ENCODE data around the gene VSIG10L2.

VSIG10L2 gene

DNA sequence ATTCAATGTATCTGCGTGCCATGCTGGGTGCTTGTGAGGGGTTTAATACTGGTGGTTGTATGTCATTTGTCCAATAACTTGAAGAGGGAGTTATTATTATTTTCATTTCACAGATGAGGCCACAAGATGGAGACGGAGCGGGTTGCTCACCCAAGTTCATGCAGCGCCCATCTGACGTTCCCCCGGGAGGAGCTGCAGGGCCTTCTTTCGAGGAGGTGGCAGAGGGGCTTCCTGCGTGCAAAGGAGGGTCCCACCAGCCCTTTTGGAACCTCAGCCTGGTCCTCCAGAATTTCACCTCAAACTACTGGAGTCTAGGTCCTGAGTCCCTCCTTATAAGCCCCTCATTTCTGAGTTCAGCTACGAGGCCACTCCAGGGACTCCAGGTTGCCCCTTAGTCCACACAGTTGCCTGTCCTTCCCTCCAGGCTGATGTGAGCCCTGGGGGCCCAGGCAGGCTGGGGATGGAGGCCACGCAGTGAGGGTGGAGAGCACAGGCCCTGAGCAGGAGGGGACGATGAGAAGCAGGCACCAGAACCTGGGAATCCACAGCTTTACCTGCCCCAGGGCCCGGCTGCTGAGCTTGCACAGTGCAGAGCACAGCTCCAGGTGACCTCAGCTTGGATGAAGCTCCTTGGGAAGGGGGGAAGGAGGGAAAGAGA lies 2.9 kb upstream of the VSIG10L2 start:
- Histone ChIP-seq H3K27me3 (ENCODE audit: insufficient read depth, low read depth) (no peaks in the 10 kb centered on the region), H2AFZ (ENCODE audit: low read depth) (no peak overlapping the region; the same call in 1 of the 2 replicates), H3K27ac (no peak overlapping the region), H3K36me3 (ENCODE audit: insufficient read depth) (no peaks in the 10 kb centered on the region), H3K79me2 (ENCODE audit: insufficient read depth, low read depth) (no peaks in the 10 kb centered on the region), H3K9ac (no peak overlapping the region), H4K20me1 (ENCODE audit: insufficient read depth) (no peaks in the 10 kb centered on the region), H3K4me2 (no peak overlapping the region), H3K4me3 (IDR thresholded peaks at IDR 0.05; ENCODE audit: insufficient read depth, low read depth, low read length) (no peak overlapping the region), H3K4me1 (ENCODE audit: low read depth, poor library complexity, severe bottlenecking) (peaks cover 5% of the 10 kb centered on the region)
- TF ChIP-seq, protein P1, sequence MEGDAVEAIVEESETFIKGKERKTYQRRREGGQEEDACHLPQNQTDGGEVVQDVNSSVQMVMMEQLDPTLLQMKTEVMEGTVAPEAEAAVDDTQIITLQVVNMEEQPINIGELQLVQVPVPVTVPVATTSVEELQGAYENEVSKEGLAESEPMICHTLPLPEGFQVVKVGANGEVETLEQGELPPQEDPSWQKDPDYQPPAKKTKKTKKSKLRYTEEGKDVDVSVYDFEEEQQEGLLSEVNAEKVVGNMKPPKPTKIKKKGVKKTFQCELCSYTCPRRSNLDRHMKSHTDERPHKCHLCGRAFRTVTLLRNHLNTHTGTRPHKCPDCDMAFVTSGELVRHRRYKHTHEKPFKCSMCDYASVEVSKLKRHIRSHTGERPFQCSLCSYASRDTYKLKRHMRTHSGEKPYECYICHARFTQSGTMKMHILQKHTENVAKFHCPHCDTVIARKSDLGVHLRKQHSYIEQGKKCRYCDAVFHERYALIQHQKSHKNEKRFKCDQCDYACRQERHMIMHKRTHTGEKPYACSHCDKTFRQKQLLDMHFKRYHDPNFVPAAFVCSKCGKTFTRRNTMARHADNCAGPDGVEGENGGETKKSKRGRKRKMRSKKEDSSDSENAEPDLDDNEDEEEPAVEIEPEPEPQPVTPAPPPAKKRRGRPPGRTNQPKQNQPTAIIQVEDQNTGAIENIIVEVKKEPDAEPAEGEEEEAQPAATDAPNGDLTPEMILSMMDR (conservative IDR thresholded peaks at IDR 0.05; ENCODE audit: low read depth, low read length) = no peak

DNA sequence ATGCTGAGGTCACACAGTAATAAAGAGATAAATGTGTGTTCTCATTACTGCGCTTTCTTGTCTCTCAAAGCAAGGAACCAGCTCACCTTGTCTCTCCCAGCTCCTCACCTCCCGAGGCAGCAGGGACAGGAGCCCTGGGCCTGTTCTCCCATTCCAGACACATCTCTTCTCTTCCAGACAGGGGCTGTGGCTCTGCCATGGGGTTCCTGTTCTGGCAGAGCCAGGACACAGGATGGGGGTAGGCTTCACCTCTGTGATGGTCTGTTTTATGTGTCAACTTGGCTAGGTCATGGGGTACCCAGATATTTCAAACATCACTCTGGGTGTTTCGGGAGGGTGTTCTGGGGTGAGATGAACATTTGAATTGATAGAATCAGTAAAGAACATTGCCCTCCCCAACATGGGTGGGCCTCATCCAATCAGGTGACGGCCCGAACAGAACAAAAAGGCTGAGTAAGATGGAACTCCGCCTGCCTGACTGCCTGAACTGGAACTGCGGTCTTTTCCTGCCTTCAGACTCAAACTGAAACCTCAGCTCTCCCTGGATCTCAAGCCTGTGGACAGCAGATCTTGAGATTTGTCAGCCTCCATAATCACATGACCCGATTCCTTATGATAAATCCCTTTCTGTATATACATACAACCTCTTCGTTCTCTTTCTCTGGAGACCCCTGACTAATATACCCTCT lies 2.0 kb upstream of the VSIG10L2 start:
- TF ChIP-seq, protein P1 (conservative IDR thresholded peaks at IDR 0.05; ENCODE audit: low read depth, low read length) = no peak
- Histone ChIP-seq H3K4me3 (IDR thresholded peaks at IDR 0.05; ENCODE audit: insufficient read depth, low read depth, low read length) (no peak overlapping the region), H3K4me2 (no peak overlapping the region), H3K27me3 (ENCODE audit: insufficient read depth, low read depth) (no peaks in the 10 kb centered on the region), H3K9ac (no peak overlapping the region), H2AFZ (ENCODE audit: low read depth) (no peak overlapping the region), H3K4me1 (ENCODE audit: low read depth, poor library complexity, severe bottlenecking) (peaks cover 5% of the 10 kb centered on the region), H3K36me3 (ENCODE audit: insufficient read depth) (no peaks in the 10 kb centered on the region), H3K79me2 (ENCODE audit: insufficient read depth, low read depth) (no peaks in the 10 kb centered on the region), H3K27ac (no peak overlapping the region), H4K20me1 (ENCODE audit: insufficient read depth) (no peaks in the 10 kb centered on the region)

DNA sequence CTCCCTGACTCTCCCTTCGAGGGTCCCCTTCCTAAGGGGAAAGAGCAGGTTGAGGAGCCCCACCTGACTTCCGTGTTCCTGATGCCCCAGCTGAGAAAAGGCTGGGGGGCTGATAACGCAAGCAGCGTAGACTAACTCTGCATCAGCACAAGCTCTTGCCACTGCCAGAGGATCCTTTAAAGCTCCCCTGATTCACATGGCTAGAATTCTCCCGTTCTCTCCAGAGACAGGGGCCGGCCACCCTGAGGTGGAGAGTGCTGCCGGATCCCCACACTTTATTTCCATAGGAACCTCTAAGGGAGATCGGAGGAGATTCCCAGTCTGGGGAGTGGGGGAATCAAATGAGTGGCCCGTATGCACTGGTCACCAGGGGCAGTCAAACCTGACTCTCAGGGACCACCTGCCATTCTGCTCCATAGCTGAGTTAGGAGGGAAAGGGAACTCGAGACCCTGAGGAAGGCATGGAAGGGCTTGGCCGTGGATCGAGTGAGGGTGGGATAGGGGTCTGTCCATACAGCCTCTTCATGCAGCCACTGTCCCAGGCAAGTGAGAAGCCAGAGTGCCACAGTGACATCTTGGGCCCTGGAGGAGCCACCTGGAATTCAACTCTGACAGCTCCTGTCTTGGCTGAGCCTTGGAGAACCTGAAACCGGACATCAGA lies 1.4 kb upstream of the VSIG10L2 start:
- Histone ChIP-seq H3K9ac (no peak overlapping the region), H3K27ac (no peak overlapping the region), H3K27me3 (ENCODE audit: insufficient read depth, low read depth) (no peaks in the 10 kb centered on the region), H3K4me2 (no peak overlapping the region), H3K4me3 (IDR thresholded peaks at IDR 0.05; ENCODE audit: insufficient read depth, low read depth, low read length) (no peak overlapping the region), H3K36me3 (ENCODE audit: insufficient read depth) (no peaks in the 10 kb centered on the region), H4K20me1 (ENCODE audit: insufficient read depth) (no peaks in the 10 kb centered on the region), H3K4me1 (ENCODE audit: low read depth, poor library complexity, severe bottlenecking) (peaks cover 5% of the 10 kb centered on the region), H3K79me2 (ENCODE audit: insufficient read depth, low read depth) (no peaks in the 10 kb centered on the region), H2AFZ (ENCODE audit: low read depth) (no peak overlapping the region)
- TF ChIP-seq, protein P1 (conservative IDR thresholded peaks at IDR 0.05; ENCODE audit: low read depth, low read length) = no peak

DNA sequence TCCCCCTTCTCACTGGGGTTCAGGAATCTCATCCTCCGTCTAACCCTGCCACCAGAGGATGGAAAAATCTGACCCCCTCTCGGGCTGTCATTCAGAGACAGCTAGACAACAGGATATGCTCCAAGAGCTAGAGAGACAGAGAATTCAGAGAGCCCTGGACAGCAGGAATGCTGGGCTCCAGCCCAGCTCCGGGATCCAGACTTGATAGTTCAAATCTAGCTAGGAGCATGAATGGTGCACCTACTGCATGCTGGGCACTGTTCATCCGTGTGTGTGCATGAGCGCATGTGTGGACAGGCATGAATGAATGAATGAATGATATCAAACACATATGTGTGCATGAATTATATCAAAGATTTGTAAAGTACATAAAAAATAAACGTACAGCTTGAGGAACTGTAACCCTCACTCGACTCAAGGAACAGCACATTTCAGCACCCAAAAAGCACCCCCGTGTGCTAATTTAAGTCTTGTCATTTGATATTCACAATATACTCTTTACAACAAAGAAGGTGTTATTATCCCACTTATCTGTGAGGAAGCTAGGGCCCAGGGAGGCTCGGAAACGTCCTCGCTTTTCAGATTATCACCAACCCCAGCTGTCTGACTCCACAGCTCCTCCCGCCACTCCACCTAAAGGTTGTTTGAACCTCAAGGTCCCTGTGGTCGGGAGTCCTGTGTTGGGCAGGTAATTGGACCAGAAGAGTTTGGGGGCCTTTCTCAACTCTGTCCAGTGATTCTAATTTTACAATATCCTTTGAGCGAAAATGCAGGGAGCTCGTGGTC lies 640 bp upstream of the VSIG10L2 start:
- H3K9ac ChIP-seq = no peak overlapping the region
- no peaks in the 10 kb centered on the region for H4K20me1 ChIP-seq (ENCODE audit: insufficient read depth)
- no peak overlapping the region for H3K4me2 ChIP-seq
- no peaks in the 10 kb centered on the region for H3K79me2 ChIP-seq (ENCODE audit: insufficient read depth, low read depth)
- H3K27ac ChIP-seq = no peak overlapping the region
- H3K4me1 ChIP-seq (ENCODE audit: low read depth, poor library complexity, severe bottlenecking) = peaks cover 5% of the 10 kb centered on the region
- no peaks in the 10 kb centered on the region for H3K27me3 ChIP-seq (ENCODE audit: insufficient read depth, low read depth)
- no peaks in the 10 kb centered on the region for H3K36me3 ChIP-seq (ENCODE audit: insufficient read depth)
- H2AFZ ChIP-seq (ENCODE audit: low read depth) = no peak overlapping the region
- H3K4me3 ChIP-seq (IDR thresholded peaks at IDR 0.05; ENCODE audit: insufficient read depth, low read depth, low read length) = no peak overlapping the region
- TF ChIP-seq, protein P1 (conservative IDR thresholded peaks at IDR 0.05; ENCODE audit: low read depth, low read length) = no peak
